ENCODE results near the gene ATP11A.

ATP11A gene

GRCh38 chr13:112837371-112838037, 147.7 kb downstream of the ATP11A start (continued):
- TF ChIP-seq ELK4 (IDR thresholded peaks at IDR 0.05; ENCODE audit: borderline replicate concordance, low read depth, low read length), result no peak
- TF ChIP-seq KLF17 (tag by site-specific recombination; IDR thresholded peaks at IDR 0.05), result no peak
- no peak for TF ChIP-seq ZNF292 (tag by site-specific recombination; IDR thresholded peaks at IDR 0.05; ENCODE audit: borderline replicate concordance, low read depth)
- no peak for TF ChIP-seq ZNF26 (tag by site-specific recombination; IDR thresholded peaks at IDR 0.05)
- no peak for TF ChIP-seq HIC1 (tag by site-specific recombination; IDR thresholded peaks at IDR 0.05)
- no peak for TF ChIP-seq AEBP2 (tag by site-specific recombination; IDR thresholded peaks at IDR 0.05; ENCODE audit: borderline replicate concordance)
- no peak for TF ChIP-seq PRDM2 (tag by site-specific recombination; IDR thresholded peaks at IDR 0.05; ENCODE audit: borderline replicate concordance)
- no peak for TF ChIP-seq IKZF3 (tag by site-specific recombination; IDR thresholded peaks at IDR 0.05)
- TF ChIP-seq PRDM10 (tag by site-specific recombination; IDR thresholded peaks at IDR 0.05), result no peak
- no peak for TF ChIP-seq ZNF645 (tag by site-specific recombination; IDR thresholded peaks at IDR 0.05)
- no peak for TF ChIP-seq EGR2 (tag by site-specific recombination; IDR thresholded peaks at IDR 0.05; ENCODE audit: low read depth)
- no peak for TF ChIP-seq ZNF221 (tag by site-specific recombination; IDR thresholded peaks at IDR 0.05; ENCODE audit: borderline replicate concordance)

All from HEK293 (cell line).